AG10803 (cell line): Measurements from ENCODE around the gene TFCP2L1.

Experiments used
- DNase-seq: peaks from one replicate; pipeline ENCODE4 v3.0.0; 2010; ENCODE audit warnings: low read depth
- H3K4me3 ChIP-seq: 2 replicates; pipeline ENCODE4 v1.5.1; 2011; ENCODE audit warnings: mild to moderate bottlenecking, low read length, control low read depth
- TF ChIP-seq, protein P1 (sequence below): conservative IDR thresholded peaks from 2 replicates; pipeline ENCODE4 v1.5.1; 2011; ENCODE audit warnings: mild to moderate bottlenecking, low read length, control low read depth, inconsistent platforms

Gene TFCP2L1

DNA sequence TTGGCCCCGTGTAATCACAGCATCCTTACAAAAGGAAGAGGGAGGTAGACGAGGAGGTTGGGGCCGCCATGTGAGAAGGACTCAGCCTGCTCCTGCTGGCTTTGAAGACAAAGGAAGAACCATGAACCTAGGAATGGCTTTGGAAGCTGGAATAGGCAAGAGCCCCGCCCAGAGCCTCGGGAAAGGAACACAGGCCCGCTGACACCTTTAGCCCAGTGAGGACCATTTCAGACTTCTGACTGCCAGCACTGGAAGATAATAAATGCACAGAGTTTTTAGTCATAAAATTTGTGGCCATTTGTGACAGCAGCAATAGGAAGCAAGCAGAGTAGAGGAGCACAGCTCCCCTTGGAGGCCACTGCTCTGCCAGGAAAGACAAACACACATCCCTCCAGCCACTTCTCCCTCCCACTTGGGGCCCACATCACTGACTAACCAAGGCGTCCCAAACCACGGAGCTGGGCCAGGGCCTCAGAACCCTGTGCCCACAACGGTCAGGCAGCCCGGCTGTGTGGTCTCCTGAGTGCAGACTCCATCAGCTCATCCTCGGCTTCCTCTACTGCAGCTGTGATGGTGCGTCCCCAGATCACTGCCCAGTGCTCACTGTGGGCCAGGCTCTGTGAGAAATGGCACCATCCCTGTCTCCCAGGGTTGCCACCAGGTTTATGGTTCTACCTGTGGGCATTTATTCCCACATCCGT is 39.7 kb downstream of the TFCP2L1 start:
- no peak overlapping the region for H3K4me3 ChIP-seq
- DNase-seq = no peak
- TF ChIP-seq, protein P1, sequence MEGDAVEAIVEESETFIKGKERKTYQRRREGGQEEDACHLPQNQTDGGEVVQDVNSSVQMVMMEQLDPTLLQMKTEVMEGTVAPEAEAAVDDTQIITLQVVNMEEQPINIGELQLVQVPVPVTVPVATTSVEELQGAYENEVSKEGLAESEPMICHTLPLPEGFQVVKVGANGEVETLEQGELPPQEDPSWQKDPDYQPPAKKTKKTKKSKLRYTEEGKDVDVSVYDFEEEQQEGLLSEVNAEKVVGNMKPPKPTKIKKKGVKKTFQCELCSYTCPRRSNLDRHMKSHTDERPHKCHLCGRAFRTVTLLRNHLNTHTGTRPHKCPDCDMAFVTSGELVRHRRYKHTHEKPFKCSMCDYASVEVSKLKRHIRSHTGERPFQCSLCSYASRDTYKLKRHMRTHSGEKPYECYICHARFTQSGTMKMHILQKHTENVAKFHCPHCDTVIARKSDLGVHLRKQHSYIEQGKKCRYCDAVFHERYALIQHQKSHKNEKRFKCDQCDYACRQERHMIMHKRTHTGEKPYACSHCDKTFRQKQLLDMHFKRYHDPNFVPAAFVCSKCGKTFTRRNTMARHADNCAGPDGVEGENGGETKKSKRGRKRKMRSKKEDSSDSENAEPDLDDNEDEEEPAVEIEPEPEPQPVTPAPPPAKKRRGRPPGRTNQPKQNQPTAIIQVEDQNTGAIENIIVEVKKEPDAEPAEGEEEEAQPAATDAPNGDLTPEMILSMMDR = no peak

DNA sequence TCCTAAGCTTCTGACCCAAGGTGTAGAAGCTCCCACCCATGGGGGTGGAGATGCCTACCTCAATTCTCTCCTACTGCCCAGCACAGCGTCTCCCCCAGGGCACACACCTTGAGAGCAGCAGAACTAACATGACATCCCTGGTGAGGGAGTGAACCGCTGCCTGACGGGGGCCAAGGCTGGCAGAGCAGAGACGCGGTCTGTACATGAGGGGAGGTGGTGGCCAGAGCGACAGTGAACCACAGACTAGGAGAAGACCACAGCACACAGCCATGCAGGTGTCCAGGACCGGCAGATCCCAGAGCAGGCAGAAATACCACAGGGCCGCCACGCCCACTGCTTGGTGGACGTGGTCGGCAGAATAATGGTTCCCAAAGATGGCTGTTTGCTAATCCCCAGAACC is 40.4 kb downstream of the TFCP2L1 start:
- TF ChIP-seq, protein P1 = no peak
- DNase-seq = no peak
- H3K4me3 ChIP-seq = no peak overlapping the region

DNA sequence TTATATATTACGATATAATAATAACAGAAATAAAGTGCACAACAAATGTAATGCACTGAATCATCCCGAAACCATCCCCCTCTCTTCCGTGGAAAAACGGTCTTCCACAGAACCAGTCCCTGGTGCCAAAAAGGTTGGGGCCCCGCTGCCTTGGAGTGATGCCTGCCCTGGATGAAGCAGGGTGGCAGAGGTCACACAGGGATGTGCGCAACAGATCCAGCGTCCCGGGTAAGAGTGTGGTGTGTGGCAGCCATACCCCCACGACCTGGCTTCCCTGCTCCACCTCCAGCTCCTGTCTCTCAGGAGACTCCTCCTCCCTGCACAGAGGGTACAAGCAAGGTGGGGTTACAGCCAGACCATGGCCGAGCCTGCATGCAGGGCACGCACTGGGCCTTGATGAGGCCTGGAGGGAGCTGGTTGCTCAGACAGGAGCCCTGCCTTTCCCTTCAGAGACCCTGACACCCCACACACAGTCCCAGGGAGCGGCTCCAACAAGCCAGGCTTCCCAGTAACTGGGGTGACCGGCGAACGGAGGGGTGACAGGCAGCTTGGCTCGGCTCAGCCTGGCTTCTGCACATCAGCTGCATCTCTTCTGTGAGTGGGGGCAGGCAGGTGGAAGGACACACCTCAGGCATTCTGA is 41.1 kb downstream of the TFCP2L1 start:
- TF ChIP-seq, protein P1 = no peak
- no peak for DNase-seq
- H3K4me3 ChIP-seq = no peak overlapping the region

DNA sequence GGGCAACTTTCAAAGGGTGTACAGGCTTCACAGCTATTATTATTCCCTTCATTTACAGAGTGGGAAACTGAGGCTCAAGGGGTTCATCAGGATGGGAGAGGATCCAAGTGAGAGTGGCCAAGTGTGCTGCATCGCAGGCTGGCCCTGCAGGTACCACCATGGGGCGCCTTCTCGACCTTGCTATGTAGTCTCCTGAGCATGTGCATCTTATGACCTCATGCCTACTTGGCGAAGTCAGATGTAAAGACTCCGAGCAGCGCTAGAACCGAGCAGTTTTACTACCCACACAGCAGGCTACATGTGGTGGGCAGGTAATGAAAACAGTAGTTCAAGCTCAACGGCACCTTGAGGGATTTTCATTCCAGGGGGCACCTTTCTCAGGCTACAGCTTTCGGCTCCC is 42.0 kb downstream of the TFCP2L1 start:
- TF ChIP-seq, protein P1 = no peak
- DNase-seq = no peak
- H3K4me3 ChIP-seq = no peak overlapping the region

DNA sequence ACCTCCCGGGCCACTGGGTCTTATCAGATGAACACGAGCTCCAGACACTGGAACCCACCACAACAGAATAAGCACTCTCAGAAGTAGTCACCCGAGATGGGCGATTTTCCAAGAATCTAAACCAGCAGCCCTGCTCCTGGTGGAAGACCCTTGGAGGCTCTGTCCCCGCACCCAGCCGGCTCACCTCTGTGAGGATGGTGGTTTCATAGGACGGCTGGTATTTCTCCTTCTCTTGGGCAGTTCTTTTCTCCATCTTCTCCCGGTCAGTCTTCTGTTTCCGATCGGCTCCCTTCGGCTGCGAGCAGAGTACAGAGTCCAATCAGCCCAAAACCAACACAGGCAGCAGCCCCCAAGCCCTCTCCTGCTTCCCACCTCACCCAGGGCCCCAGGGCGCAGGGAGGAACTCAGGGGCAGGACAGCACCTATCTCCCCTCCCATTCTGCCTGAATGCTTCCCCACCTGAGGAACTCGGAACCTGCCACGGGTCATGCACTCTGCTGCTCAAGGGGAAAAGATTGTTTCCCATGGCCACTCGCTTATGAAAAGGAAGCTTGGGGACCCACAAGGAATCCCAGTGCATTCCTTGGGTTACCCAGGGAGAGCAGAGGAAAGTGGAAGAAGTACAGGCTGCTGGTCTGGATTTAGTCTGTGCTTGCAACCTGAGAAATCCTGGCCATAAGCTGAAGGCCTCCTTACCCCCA is 42.7 kb downstream of the TFCP2L1 start:
- no peak overlapping the region for H3K4me3 ChIP-seq
- TF ChIP-seq, protein P1 = no peak
- DNase-seq = no peak

DNA sequence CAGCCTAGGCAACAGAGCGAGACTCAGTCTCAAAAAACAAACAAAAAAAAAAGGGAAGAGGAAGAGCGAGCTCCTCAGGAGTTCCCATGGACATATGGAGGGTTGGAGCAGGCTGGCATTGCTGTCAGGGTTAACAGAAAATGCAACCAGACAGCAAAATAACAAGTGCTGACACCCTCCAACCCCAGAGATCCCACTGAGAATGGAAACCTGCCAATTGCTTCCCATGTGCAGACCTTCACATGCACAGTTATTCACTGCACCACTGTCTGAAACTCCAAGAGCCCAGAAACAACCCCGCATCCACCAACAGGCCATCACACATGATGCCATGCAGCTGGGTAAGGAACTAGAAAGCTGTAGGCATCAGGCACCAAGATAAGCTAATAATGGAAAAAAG is 43.5 kb downstream of the TFCP2L1 start:
- H3K4me3 ChIP-seq = no peak overlapping the region
- TF ChIP-seq, protein P1 = no peak
- no peak for DNase-seq
